Smooth muscle cell (in vitro differentiated cells): ENCODE data around the gene ALOX12B. TPM values are rescaled to one million over a fixed set of nuclear protein-coding genes. Genes with fewer than 3 reads are reported as not detected.

Source experiments
- DNase-seq: peaks from one replicate; lab custom pipeline; 2025; ENCODE audit not compliant: unreplicated experiment; lab: John Stamatoyannopoulos, UW
- H2AFZ ChIP-seq: fragments of 200-600 bp; sonication (generic); 2 replicates; pipeline ENCODE4 v1.6.0; 2016; ENCODE audit warnings: antibody characterized with exemption, low read depth, mild to moderate bottlenecking
- H3F3A ChIP-seq: fragments of 200-600 bp; sonication (generic); 2 replicates; pipeline ENCODE4 v1.6.0; 2017; ENCODE audit warnings: antibody characterized with exemption, low read depth
- H3K27ac ChIP-seq: fragments of 200-600 bp; sonication (generic); 2 replicates; pipeline ENCODE4 v1.5.1; 2016; ENCODE audit warnings: low read depth, mild to moderate bottlenecking
- H3K27me3 ChIP-seq: fragments of 200-600 bp; sonication (generic); 2 replicates; pipeline ENCODE4 v1.6.1; 2016; ENCODE audit warnings: low read depth, mild to moderate bottlenecking
- H3K36me3 ChIP-seq: fragments of 200-600 bp; sonication (generic); 2 replicates; pipeline ENCODE4 v1.5.1; 2016; ENCODE audit warnings: low read depth
- H3K4me1 ChIP-seq: fragments of 200-600 bp; sonication (generic); 2 replicates; pipeline ENCODE4 v1.5.1; 2016; ENCODE audit warnings: low read depth
- H3K4me2 ChIP-seq: fragments of 200-600 bp; sonication (generic); 2 replicates; pipeline ENCODE4 v1.6.0; 2016; ENCODE audit warnings: mild to moderate bottlenecking
- H3K4me3 ChIP-seq: fragments of 200-600 bp; sonication (generic); 2 replicates; pipeline ENCODE4 v1.5.1; 2016; ENCODE audit warnings: mild to moderate bottlenecking
- H3K79me2 ChIP-seq: fragments of 200-600 bp; sonication (generic); 2 replicates; pipeline ENCODE4 v1.6.0; 2016; ENCODE audit warnings: low read depth, mild to moderate bottlenecking
- H3K9ac ChIP-seq: fragments of 200-600 bp; sonication (generic); 2 replicates; pipeline ENCODE4 v1.6.0; 2016; ENCODE audit warnings: low read depth
- H3K9me3 ChIP-seq: fragments of 200-600 bp; sonication (generic); replicated peaks from 2 replicates; pipeline ENCODE4 v1.5.1; 2016; ENCODE audit warnings: low read depth
- H4K20me1 ChIP-seq: fragments of 200-600 bp; sonication (generic); 2 replicates; pipeline ENCODE4 v1.6.0; 2016; ENCODE audit warnings: low read depth
- WGBS: methylation state at CpG from one replicate; pipeline ENCODE4 v1.1.7; 2016; ENCODE audit warnings: low lambda C conversion rate; 5-methylcytosine and 5-hydroxymethylcytosine counted together
- polyA plus RNA-seq: library from polyadenylated mRNA; unstranded; fragments of >200 nt; fragmentation: Nextera tagmentation; extraction: Ambion mirVana; gene quantifications from 2 replicates; pipeline ENCODE4 v1.2.1, GENCODE V29; 2016
- total RNA-seq: library from RNA; depleted of rRNA; stranded (reverse); fragments of >200 nt; gene quantifications from 2 replicates; pipeline ENCODE4 v1.2.3, GENCODE V29; 2014
- TF ChIP-seq, protein P1 (sequence below): fragments of 200-600 bp; sonication (generic); IDR thresholded peaks from 2 replicates; pipeline ENCODE4 v1.5.1; 2017; ENCODE audit warnings: borderline replicate concordance, mild to moderate bottlenecking, antibody characterized with exemption; ENCODE audit not compliant: insufficient read depth, poor library complexity, severe bottlenecking

Gene ALOX12B
- total and polyA plus RNA-seq, 2 experiments from 2014 or later: 3.0 to 4.9 TPM

DNA sequence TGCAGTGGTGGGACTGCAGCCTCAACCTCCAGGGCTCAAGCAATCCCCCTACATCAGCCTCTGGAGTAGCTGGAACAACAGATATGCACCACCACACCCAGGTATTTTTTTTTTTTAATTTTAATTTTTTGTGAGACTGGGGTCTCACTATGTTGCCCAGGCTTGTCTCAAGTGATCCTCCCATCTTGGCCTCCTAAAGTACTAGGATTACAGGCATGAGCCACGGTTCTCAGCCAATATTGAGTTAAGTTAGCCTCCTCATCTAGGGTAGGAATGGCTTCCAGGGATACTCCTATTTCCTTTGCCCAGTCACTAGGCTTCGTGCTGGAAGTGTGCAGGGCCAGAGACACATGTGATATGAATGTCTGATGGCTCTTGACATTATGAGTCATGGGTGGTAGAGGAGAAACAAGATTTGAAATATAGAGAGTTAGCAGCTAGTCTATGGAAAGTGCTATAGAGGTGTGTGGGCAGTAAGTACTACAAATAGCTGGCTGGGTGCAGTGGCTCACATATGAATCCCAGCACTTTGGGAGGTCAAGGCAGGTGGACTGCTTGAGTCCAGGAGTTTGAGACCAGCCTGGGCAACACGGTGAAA, 44.4 kb upstream of the ALOX12B start:
- H3K27ac ChIP-seq: no peak overlapping the region
- H3K79me2 ChIP-seq: no peaks in the 10 kb centered on the region
- H3K4me2 ChIP-seq: no peak overlapping the region
- H3K27me3 ChIP-seq: peaks cover 11% of the 10 kb centered on the region
- no peak overlapping the region for H3K9ac ChIP-seq
- no peak overlapping the region for H3K4me3 ChIP-seq
- TF ChIP-seq, protein P1, sequence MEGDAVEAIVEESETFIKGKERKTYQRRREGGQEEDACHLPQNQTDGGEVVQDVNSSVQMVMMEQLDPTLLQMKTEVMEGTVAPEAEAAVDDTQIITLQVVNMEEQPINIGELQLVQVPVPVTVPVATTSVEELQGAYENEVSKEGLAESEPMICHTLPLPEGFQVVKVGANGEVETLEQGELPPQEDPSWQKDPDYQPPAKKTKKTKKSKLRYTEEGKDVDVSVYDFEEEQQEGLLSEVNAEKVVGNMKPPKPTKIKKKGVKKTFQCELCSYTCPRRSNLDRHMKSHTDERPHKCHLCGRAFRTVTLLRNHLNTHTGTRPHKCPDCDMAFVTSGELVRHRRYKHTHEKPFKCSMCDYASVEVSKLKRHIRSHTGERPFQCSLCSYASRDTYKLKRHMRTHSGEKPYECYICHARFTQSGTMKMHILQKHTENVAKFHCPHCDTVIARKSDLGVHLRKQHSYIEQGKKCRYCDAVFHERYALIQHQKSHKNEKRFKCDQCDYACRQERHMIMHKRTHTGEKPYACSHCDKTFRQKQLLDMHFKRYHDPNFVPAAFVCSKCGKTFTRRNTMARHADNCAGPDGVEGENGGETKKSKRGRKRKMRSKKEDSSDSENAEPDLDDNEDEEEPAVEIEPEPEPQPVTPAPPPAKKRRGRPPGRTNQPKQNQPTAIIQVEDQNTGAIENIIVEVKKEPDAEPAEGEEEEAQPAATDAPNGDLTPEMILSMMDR: no peak
- H3F3A ChIP-seq: peaks cover 6% of the 10 kb centered on the region
- H2AFZ ChIP-seq: no peak overlapping the region
- H3K4me1 ChIP-seq: no peaks in the 10 kb centered on the region
- H3K9me3 ChIP-seq: no peaks in the 10 kb centered on the region
- no peaks in the 10 kb centered on the region for H4K20me1 ChIP-seq
- 78% methylated on average over 3 of the region's 3 CpGs for WGBS
- DNase-seq: no peak
- H3K36me3 ChIP-seq: no peaks in the 10 kb centered on the region

DNA sequence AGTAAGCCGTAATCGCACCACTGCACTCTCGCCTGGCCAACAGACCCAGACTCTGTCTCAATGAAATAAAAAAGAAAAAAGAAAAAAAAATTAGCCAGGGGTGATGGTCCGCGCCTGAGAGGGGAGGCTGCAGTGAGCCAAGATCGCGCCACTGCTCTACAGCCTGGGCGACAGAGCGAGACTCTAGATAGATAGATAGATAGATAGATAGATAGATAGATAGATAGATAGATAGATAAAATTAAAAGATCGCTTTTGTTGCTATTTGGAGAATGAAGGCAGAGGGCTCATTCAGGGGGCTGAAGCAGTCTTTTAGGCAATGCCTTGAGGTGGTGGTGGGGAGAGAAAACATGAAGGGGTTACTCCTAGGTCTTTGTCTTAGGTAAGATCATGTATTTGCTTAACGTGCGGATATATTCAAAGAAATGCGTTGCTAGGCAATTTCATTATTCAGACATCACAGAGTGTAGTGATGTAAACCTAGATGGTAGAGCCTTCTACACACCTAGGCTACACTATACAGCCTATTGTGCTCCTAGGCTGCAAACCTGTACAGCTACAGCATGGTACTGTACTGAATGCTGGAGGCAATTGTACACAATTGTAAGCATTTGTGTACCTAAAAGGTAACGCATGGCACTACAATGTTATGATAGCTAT, 40.7 kb upstream of the ALOX12B start:
- Histone ChIP-seq H3F3A (peaks cover 10% of the 10 kb centered on the region), H3K9ac (no peak overlapping the region), H4K20me1 (no peaks in the 10 kb centered on the region), H3K36me3 (no peaks in the 10 kb centered on the region), H2AFZ (no peak overlapping the region), H3K27me3 (peaks cover 26% of the 10 kb centered on the region), H3K4me1 (peaks cover 20% of the 10 kb centered on the region), H3K79me2 (no peaks in the 10 kb centered on the region), H3K4me2 (no peak overlapping the region), H3K27ac (no peak overlapping the region), H3K9me3 (no peaks in the 10 kb centered on the region), H3K4me3 (no peak overlapping the region)
- 89% methylated on average over 14 of the region's 14 CpGs for WGBS
- TF ChIP-seq, protein P1: no peak
- no peak for DNase-seq

DNA sequence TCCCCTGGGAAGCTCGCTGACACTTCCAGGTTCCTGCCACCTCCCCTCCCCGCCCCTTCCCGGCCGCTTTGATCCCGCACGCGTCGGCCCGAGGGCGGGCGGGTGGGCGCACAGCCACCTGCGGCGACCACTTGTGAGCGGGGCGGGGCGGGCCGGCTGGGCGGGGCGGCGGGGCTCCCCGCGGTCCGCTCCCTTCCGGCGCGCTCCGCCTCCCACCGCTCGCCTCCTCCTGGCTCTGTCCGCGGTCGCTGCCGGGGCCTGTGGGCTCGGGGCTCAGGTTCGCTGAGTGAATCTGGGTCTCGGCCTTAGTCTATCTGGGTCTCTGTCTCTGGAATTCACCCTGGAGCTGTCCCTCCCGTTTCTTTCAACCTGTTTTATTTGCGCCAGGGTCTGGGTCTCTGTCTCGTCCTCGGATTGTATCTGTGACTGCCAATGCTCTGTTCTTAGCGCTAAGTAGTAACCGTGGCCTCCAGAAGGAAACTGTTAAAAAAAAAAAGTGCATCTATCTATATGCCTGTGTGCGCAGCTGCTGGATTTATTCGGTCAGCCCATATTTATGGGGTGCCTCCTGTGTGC, 39.1 kb upstream of the ALOX12B start:
- Histone ChIP-seq H3K9me3 (no peaks in the 10 kb centered on the region), H3K9ac (no peak overlapping the region), H2AFZ (peak overlapping the region; percentile 95), H3K4me2 (peak overlapping the region; percentile 89), H3K4me3 (peak overlapping the region; percentile 59), H3F3A (peaks cover 10% of the 10 kb centered on the region), H3K27me3 (peaks cover 36% of the 10 kb centered on the region), H3K4me1 (peaks cover 22% of the 10 kb centered on the region), H3K79me2 (no peaks in the 10 kb centered on the region), H3K27ac (no peak overlapping the region), H3K36me3 (no peaks in the 10 kb centered on the region), H4K20me1 (no peaks in the 10 kb centered on the region)
- WGBS: 2% methylated on average over 30 of the region's 45 CpGs
- DNase-seq: peak; percentile 34
- TF ChIP-seq, protein P1: no peak
